NOMO-1 treated with dmso at 0.1 percent for 144 hours (cell line): ENCODE results near the gene UNC13D.
"Not testable (repeated sequence)": the region's sequence is repeated elsewhere in the genome, so short reads cannot be mapped to it uniquely, and the experiment has no call there.

ENCODE experiments used
- DNase-seq: peaks from one replicate; lab custom pipeline; 2025; ENCODE audit not compliant: unreplicated experiment; lab: John Stamatoyannopoulos, UW

UNC13D gene

DNA sequence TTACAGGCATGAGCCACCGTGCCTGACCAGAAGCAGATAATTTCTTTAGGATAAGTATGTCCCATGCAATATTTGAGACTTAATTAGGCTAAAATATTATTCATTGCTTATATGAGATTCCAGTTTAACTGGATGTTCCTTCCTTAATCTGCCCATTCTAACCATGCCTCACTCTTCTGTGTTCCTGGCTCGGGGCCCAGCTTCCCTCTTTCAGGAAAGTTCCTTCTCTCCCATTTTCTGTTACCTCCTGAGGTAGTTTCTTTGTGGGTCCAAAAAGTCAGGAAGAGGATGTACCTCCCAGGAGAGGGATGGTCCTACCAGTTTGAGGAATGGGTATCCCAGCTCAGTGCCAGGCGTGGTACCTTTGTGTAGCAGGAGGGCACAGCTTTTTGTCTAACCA is 36.3 kb downstream of the UNC13D start:
- no peak for DNase-seq

DNA sequence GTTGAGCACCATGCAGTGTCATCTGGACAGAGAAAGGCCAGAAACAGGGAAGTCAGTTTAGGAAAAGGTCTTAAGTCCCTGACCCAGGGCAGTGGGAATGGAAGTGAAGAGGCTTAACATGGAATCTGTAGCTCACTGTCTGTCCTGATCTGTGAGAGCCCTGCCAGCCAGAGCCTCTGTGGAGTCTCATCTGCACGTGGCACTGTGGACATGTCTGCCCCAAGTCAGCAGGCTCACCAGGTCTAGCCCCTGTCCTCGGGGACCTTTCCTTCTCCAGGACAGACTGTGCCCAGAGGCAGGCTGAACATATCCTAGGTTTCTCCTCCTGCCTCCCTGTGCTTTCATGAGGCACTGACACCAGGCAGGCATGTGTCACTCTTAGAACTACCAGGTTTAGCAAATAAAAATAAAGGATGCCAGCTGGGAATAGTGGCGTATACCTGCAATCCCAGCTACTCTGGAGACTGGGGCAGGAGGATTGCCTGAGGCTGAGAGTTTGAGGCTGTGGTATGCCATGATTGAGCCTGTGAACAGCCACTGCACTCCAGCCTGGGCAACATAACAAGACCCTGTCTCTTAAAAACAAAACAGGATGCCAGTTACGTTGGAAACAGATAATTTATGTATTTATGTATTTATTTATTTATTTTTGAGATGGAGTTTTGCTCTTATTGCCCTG is 37.2 kb downstream of the UNC13D start:
- no peak for DNase-seq

DNA sequence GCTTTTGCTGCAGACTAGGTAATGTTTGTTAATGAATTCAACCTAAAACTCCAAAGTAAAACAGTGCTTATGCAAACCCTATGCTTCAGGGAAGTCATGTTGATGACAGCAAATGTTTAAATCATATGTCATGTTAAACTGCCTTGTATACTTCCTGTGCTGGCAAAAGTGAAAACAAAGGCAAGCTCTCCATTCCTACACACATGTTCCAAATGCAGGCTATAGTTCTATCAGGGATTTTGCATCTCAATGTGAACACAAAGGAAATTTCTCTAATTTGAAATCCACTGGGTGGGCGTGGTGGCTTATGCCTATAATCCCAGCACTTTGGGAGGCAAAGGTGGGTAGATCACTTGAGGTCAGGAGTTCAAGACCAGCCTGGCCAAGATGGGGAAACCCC is 40.3 kb downstream of the UNC13D start:
- no peak for DNase-seq

DNA sequence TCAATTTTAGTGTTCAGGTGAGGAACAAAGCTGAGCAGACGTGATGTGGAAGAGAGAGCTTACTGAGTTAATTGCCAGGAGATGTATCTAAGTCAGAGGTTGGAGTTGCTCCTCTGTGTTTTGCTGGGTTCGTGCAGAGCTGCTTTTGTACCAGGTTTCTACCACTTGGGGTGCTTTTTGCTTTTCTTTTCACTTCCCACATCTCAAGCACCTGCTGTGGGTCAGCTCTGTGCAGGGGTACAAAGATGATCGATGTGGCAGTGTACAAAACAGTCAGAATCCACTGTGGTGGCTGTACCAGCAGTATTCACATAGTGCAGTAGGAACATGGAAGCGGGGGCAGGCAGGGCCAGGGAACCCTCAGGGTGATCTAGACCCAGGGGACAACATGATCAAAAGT is 44.8 kb downstream of the UNC13D start:
- DNase-seq, result no peak

DNA sequence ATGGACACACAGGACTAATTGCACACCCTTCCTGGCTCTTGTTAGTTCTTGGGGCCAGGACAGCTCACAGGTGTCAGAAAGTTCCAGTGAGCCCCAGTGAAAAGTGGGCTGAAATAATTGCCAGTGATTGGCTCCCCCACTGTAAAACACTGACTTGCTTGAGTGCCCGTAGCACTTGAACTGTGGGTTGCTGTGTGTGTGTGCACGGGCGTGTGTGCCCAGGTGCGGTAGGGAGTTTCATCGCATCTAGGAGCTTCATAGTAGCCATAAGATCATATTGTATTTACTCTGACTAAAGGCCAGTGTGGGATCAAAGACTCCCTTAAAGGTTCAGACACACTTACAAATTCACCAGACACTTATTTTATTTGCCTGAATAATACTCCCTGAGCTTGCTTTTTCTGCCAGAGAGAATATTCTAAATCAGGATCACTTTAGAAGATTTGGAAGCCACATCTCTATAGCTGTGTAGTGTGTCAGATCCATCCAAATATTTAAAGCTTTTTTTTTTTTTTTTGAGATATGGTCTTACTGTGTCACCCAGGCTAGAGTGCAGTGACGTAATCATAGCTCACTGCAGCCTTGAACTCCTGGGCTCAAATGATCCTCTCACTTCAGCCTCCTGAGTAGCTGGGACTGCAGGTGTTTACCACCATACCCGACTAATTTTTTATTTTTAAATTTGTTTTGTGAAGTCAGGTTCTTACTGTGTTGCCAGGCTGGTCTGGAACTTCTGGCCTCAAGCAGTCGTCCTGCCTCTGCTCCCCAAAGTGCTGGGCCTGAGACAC is 48.2 kb downstream of the UNC13D start:
- DNase-seq, result no peak

DNA sequence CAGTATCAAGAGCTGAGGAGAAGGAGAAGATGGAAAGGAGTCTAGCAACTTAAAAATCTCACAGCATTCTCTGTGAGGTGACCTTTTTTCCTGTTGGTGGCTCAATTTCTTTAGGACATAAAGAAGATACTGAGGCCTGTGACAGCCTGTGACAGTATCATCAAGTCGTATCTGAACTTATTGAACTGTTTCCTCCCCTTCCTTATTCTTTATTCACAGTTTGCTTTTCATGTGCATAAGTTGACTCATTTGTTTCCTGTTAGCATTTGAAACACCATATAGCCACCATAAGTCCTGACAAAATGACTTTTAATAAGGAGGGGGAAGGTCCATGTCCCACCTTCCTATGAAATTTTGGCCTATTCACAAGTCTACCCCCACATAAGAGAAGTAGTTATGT is 50.7 kb downstream of the UNC13D start:
- DNase-seq, result no peak

DNA sequence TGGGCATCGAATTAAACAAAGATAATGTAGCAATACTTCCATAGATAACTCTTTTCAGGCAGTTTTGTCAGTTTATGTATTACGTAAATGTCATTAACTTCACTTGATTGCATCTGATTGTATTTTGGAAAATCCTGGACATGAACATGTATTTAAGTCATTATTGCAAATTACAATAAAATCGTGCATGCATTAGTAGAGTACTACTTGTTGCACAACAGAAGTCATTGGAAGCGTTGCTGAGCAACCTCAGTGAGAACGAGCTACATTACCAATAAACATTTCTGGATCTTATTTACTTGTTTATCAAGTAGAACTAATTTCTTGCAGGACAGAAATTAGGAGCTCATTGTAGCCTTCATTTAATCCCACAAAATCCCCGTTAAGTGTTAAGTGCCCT is 53.0 kb downstream of the UNC13D start:
- DNase-seq, result no peak

DNA sequence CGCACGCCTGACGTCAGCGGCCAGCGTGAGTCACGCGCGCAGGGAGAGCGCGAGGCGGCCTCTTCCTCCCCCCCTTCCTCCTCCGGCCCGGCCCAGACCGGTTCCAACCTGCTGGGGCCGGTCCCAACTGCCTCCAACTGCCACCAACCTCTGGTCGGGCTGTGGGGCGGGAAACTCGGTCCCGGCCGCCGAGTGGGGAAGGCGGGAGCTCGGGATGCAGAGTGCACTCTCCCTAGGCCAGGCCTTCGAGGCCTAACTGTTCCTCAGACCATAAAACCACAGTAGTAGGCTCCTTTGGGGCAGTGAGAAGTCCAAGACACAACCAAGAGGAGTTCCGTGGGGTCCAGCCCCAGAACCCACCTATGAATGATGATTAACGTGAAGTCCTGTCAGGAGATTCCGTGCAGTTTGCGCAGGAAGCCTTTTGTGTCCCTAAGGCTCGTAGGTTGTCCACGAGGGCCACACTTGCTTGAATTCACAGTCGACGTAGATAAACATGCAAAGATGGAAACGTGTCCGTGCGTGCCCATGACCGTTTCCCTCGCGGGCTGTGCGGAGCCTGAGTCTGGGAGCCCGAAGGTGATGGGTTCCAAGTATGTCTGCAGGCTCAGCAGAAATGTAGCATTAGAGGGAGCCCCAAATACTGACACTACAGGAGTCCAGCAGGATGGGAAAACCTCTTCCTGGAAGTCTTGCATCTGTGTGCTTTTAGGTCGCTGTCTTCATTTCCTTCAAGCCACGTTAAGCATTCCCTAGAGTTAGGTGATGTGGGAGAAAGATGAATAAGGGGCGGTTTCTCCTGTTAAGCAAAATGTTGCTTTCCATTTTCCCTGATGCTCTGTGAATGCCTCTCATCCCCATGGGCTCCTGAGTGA is 59.0 kb downstream of the UNC13D start:
- DNase-seq, result peak; percentile 87

DNA sequence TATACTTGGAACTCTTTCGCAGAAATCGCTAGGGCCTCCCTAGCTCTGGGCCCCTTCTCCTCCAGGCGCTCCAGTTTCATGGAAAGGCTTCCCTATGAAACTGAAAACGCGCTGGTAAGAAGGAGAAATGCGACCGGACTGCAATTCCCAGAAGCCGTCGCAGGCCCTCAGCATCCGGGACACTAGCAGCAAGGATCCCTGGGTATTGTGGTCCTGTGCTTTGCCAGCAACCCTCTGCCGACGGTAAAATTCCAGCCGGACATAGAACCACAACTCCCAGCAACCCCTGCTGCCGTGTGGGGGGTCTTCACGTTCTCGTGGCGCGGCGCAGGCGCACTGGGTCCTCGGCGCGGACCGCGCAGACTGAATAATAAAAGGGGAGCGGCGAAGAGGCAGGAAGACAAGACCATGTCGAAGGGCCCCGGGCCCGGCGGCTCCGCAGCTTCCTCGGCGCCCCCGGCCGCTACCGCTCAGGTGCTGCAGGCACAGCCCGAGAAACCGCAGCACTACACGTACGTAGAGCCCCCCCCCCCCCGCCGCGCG is 59.7 kb downstream of the UNC13D start, which contains the start of gene UNK:
TSS of gene UNK (plus strand) at position 334 of the 543 bp plus-strand sequence. CDS start at position 409, 75 bp downstream.
- peak; percentile 97 for DNase-seq

DNA sequence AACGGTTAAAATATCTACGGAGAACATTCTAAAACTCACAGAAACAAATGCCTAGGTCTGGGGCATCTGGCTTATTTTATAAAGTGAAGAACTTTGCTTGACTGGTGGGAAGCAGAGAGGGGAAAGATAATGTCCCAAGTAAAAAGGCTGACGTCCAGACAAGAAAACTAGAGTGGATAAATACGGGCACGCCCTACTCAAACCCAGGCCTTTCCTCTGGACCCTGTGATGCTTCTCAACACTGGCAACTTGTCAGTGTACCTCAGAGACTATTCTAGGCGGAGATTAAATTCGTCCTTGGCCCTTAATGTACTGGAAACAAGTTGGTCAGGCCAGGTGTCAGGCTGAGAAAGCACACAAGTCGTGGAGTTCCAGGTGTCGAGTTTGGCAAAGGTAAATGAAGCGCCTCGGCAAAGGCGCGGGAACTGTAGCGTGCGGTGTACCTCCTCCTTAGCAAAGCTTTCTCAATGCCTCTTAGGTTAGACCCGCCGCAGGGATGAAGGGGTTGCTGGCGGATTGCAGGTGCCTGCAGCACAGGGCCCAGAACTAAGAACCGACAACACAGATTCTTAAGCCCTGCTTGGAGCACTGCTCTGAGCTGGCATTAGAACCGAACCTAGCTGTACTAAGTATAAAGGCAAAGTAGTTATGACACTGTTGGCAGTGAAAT is 60.3 kb downstream of the UNC13D start:
- no peak for DNase-seq

DNA sequence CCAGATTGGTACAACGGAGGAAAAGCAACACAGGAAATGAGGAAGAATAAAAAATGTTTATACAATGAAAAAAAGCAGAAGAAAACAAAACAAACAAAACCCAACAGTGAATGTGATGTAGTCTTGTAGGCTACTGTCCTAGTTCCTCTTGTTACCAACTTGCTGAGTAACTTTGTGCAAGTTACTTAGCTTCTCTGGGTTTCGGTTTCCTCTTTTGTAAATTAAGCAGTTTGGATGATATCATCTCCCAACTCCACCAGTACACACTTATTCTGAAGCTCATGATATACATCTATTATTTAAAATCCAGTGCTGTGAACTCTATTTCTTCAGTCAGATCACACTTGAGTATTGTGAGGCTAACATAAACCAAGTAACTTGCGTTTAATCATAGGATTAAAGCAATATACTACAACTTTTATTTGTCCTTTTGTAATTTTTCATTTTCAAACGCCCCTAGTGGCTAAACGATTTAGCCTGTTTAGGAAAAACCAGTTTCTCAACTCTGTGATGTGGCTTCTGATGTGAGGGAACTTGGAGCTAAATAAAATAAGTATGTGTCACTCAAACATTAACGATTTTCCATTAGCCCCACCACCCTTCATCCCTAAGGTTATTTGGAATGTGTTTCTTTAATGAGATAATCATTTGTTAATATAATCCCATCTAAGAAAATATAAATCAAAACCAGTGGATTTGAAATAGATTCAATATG is 61.0 kb downstream of the UNC13D start:
- DNase-seq, result peak; percentile 78

DNA sequence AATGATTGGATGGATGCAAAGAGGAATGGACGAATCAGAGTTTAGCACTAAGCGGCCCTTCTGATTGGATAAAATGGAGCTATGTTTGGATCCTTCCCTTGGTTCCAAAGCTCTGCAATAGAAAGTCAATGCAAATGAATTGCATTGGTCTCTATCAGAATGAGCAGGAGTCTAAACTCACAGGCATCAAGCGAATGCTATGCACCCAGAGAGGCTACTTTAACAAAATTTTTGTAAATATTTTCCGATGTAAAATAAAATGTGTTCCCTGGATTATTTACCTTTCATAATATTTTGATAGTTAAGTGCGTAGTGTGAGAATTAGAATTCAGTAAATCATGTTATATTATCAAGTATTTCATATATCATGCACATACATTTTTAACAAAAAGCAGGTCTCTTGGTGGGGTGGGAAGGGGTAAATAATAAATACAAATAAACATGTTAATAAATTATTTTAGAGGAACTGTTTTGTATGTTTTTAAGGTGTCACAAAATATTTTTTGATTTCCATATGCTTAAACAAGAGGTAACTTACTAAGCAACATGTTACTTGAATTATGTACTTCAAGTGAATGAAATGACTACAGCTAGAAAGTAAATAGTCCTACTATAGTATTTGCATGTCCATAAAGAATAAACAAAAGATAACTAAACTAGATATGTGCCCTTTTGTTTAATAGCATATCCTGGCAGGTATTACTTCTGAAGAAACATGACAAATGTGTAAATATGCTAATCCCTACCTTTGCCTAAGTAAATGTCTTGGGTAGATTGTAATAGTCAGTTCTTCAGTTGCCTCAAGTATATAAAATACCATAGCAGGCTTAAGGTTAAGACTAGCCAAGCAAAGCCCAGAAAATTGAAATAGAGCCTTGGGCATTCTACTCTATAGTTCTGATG is 64.0 kb downstream of the UNC13D start:
- DNase-seq, result no peak

DNA sequence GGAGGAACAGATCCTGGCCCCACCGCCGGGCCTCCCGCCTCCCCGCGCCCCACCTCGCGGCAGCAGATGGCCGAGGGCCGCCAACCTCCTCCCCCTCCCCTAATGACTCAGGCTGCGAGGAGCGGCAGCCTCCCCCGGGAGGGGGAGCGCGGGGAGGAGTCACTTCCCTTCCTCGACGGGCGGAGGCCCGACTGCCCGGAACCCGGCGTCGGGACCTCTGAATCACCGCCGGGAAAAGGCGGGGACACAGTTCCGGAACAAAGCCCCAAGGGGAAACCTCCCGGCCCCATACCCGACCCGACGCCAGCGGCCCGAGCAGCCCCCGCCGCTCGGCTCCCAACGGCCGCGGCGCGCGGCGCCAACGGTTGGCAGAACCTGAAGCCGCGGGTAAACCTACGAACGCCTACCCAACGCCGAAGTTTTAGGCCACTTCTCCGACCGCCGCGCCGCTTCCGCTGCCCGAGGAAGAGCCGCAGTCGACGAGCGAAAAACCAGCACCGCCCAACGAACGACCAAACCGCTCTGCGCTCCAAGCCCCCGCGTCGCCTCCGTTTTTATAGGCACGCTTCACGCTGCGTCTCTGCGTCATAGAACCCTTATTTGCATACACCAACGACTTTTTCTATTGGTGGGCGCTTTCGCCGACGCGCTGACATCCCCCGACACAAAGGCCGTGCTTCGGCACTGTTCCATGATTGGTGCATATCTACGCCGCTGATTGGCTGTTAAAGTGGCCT is 64.8 kb downstream of the UNC13D start:
- DNase-seq, result peak; percentile 97

DNA sequence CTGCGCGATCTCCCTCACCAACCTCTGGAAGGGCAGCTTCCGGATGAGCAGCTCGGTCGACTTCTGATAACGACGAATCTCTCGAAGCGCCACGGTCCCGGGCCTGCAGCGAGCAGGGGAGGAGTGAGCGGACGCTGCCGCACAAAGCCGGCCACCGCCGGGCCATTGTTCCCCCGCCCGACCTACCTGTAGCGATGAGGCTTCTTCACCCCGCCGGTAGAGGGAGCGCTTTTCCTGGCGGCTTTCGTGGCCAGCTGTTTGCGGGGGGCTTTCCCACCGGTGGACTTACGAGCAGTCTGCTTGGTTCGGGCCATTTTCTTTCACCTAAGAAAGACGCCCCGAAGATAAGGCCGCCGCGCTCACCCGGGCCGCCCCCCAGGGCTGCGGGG is 65.3 kb downstream of the UNC13D start:
- DNase-seq, result peak; percentile 68

DNA sequence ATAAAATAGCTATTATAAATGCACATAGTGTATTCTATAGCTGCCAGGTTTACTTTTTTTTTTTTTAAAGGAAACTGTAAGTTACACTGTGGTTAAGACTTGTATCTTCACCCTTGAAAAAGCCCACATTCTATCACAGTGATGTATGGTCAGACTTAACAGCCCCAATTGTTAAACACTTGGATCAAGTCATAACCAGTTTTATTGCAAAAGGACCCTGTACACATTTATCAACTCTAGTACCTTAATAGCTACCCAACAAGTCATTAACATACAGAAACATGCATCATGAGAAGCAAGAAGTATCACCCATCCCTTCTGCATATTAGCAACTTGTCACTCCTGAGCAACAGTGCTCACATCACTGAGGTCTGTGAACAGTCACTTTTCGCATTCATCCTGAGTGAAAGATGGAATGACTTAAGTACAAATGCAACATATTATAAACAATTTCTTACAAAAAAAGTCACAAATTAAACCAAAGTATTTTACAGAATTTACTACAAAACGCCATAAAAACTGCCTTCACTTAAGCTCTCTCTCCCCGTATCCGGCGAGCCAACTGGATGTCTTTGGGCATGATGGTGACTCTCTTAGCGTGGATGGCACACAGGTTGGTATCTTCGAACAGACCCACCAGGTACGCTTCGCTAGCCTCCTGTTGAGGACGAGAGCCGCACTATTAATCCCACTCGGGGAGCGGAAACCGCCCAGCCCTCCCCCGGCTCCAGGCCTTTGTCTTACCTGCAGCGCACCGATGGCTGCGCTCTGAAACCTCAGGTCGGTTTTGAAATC is 65.9 kb downstream of the UNC13D start:
- not testable (repeated sequence) for DNase-seq

DNA sequence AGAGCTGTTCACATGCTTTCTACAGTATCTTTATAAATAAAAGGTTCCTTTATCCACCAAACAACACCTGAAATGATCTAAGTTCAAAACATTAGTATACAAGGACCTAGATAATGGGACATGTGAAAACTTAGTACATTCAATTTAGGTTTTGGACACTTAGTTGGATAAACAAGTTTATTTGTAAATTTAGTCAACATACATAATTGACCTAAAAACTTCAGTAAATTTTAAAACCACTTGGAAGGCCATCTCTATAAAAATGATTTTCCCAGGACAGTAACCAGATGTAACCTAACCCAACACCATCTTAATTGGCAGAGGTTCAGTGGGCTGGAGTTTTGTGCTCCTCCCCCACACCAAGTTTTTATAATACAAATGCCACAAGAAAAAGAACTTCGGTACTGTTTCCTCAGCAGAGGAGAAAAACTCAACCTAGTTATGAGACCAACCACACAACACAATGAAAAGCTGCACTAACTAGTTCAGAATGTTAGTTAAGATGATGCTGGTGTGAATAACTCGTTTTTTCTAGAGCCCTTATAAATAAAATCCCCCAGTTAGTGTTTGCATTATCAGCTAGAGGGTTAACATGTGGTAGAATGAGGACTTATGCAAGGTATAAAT is 66.8 kb downstream of the UNC13D start:
- no peak for DNase-seq
